Kidney (tissue), 14 donors: ENCODE data around the gene PDCD10. TPM values are rescaled to one million over a fixed set of nuclear protein-coding genes. Genes with fewer than 3 reads are reported as not detected.
A peak's percentile ranks its signal among the peaks of the same experiment; 100 is the strongest.

Experiments used
- DNase-seq, 5 donors: peaks; one replicate each; pipeline ENCODE4 v3.0.0-alpha.2; 2013 to 2020
- FAIRE-seq: peaks from 2 replicates; lab custom pipeline; 2012; peaks lifted over from hg19 to GRCh38; lab: Jason Lieb, UNC
- H3K27ac ChIP-seq, 2 donors: one replicate each; pipeline ENCODE4 v1.7.0; 2013; ENCODE audit warnings: low read depth in 2 of 2, low read length in 2 of 2, inconsistent platforms in 1 of 2
- H3K27me3 ChIP-seq: one replicate; pipeline ENCODE4 v1.7.1; 2013; ENCODE audit warnings: low read length, inconsistent platforms; ENCODE audit not compliant: control insufficient read depth, insufficient read depth
- H3K36me3 ChIP-seq, 3 donors: one replicate each; pipeline versions ENCODE4 v1.7.0 to v1.7.1; 2013; ENCODE audit warnings: low read length in 3 of 3, control low read depth in 1 of 3, inconsistent platforms in 1 of 3; ENCODE audit not compliant: insufficient read depth in 3 of 3, control insufficient read depth in 2 of 3
- H3K4me1 ChIP-seq, 3 donors: one replicate each; pipeline versions ENCODE4 v1.7.0 to v1.7.1; 2013; ENCODE audit warnings: low read length in 3 of 3, inconsistent platforms in 1 of 3, low read depth in 1 of 3; ENCODE audit not compliant: control insufficient read depth in 2 of 3, insufficient read depth in 2 of 3
- H3K4me3 ChIP-seq, 3 donors: one replicate each; pipeline versions ENCODE4 v1.7.0 to v1.8.1; 2013; ENCODE audit warnings: low read length in 3 of 3, control low read depth in 1 of 3, inconsistent platforms in 1 of 3
- H3K9ac ChIP-seq, 3 donors: one replicate each; pipeline versions ENCODE4 v1.7.0 to v1.7.1; 2013; ENCODE audit warnings: low read length in 3 of 3, control low read depth in 1 of 3, inconsistent platforms in 1 of 3
- H3K9me3 ChIP-seq, 3 donors: one replicate each; pipeline versions ENCODE4 v1.7.0 to v1.7.1; 2013; ENCODE audit warnings: low read length in 3 of 3, control low read depth in 1 of 3, inconsistent platforms in 1 of 3; ENCODE audit not compliant: control insufficient read depth in 2 of 3, insufficient read depth in 1 of 3
- CTCF ChIP-seq: IDR thresholded peaks from 3 replicates; pipeline ENCODE4 v1.5.1; 2012; ENCODE audit warnings: mild to moderate bottlenecking, moderate library complexity, borderline replicate concordance; ENCODE audit not compliant: insufficient read depth; ENCODE audit errors: extremely low read depth
- intact Hi-C: fragments of 100-400 bp; cut with DNase I; formaldehyde crosslinking; loops from one replicate; pipeline ENCODE4 v1.11.1; 2022
- polyA plus RNA-seq: library from polyadenylated mRNA; stranded (reverse); fragments of 350-450 nt; fragmentation: Illumina TruSeq; extraction: RNeasy Lipid Tissue Mini Kit (QIAGEN cat#74804); gene quantifications from one replicate; pipeline ENCODE4 v1.2.3, GENCODE V29; 2014; ENCODE audit warnings: low read depth, low replicate concordance; ENCODE audit not compliant: insufficient read depth
- total RNA-seq: library from RNA; stranded (reverse); fragmentation: NEBNext Ultra II Directional; extraction: Animal tissue kit (Norgen Biotek cat#: 25700); gene quantifications from one replicate; pipeline ENCODE4 v1.2.1, GENCODE V29; 2021
- donor health status: control.
- donor health status: control.
- donor health status: control.
- donor health status: control.
- donor health status: control.
- donor health status: DM: yes; HTN: yes; CAD: no.
- donor health status: Normal renal cell carcinoma (clear cell type).

Gene PDCD10
- total and polyA plus RNA-seq, 2 donors from 2014 or later: 50.0 to 55.1 TPM

GRCh38 chr3:167666563-167666962 lies 68.1 kb downstream of the PDCD10 start:
- FAIRE-seq (no peak), DNase-seq (no peak)
- Histone ChIP-seq H3K9me3 (no peaks in the 10 kb centered on the region), H3K4me1 (no peaks in the 10 kb centered on the region), H3K9ac (no peak overlapping the region), H3K27ac (no peak overlapping the region), H3K36me3 (no peaks in the 10 kb centered on the region), H3K27me3 (no peaks in the 10 kb centered on the region), H3K4me3 (no peak overlapping the region)
- no peak for TF ChIP-seq CTCF
- intact Hi-C loops: no loop called here

GRCh38 chr3:167662919-167663400 lies 71.7 kb downstream of the PDCD10 start:
- no peak overlapping the region for H3K4me3 ChIP-seq
- H3K9ac ChIP-seq: no peak overlapping the region
- DNase-seq: no peak
- no peaks in the 10 kb centered on the region for H3K4me1 ChIP-seq
- no peaks in the 10 kb centered on the region for H3K27me3 ChIP-seq
- no peak overlapping the region for H3K27ac ChIP-seq
- no peak for TF ChIP-seq CTCF
- no peaks in the 10 kb centered on the region for H3K9me3 ChIP-seq
- H3K36me3 ChIP-seq: no peaks in the 10 kb centered on the region
- intact Hi-C loops: no loop called here
- FAIRE-seq: no peak

- H3K27ac ChIP-seq: no peak overlapping the region
- no peaks in the 10 kb centered on the region for H3K4me1 ChIP-seq
- H3K9me3 ChIP-seq: no peaks in the 10 kb centered on the region
- H3K27me3 ChIP-seq: no peaks in the 10 kb centered on the region
- no peak overlapping the region for H3K4me3 ChIP-seq
- FAIRE-seq (no peak), DNase-seq (peak in 1 of 5 donors; percentile 5)
- H3K9ac ChIP-seq: no peak overlapping the region
- intact Hi-C loops: no loop called here
- H3K36me3 ChIP-seq: no peaks in the 10 kb centered on the region
- no peak for TF ChIP-seq CTCF
Observed at GRCh38 chr3:167657684-167658225, 76.9 kb downstream of the PDCD10 start.

- no peaks in the 10 kb centered on the region for H3K36me3 ChIP-seq
- DNase-seq (no peak), FAIRE-seq (no peak)
- H3K4me3 ChIP-seq: no peak overlapping the region
- no peaks in the 10 kb centered on the region for H3K9me3 ChIP-seq
- no peak for TF ChIP-seq CTCF
- no peaks in the 10 kb centered on the region for H3K27me3 ChIP-seq
- H3K27ac ChIP-seq: no peak overlapping the region
- no peaks in the 10 kb centered on the region for H3K4me1 ChIP-seq
- intact Hi-C loops: no loop called here
- no peak overlapping the region for H3K9ac ChIP-seq
Observed at GRCh38 chr3:167656821-167657220, 77.9 kb downstream of the PDCD10 start.
